ENCODE data around the gene ZNF14.
"Not testable (repeated sequence)": the region's sequence is repeated elsewhere in the genome, so short reads cannot be mapped to it uniquely, and the experiment has no call there.

The ZNF14 gene

GRCh38 chr19:19746286-19747213 lies 13.6 kb upstream of the ZNF14 start:
- no peak for DNase-seq (ENCODE audit: low read depth in 3 of 3)

GRCh38 chr19:19745496-19746285 lies 12.8 kb upstream of the ZNF14 start:
- no peak for DNase-seq (ENCODE audit: low read depth in 3 of 3)

- no peak for DNase-seq (ENCODE audit: low read depth in 3 of 3)
These were observed 11.7 kb upstream of the ZNF14 start for GRCh38 chr19:19744641-19745040.

- DNase-seq (ENCODE audit: low read depth in 3 of 3), result not testable (repeated sequence)
These were observed 11.0 kb upstream of the ZNF14 start for GRCh38 chr19:19743921-19744320.

GRCh38 chr19:19743176-19743575 lies 10.3 kb upstream of the ZNF14 start:
- no peak for DNase-seq (ENCODE audit: low read depth in 3 of 3)

GRCh38 chr19:19742773-19743172 lies 9.9 kb upstream of the ZNF14 start:
- DNase-seq (ENCODE audit: low read depth in 3 of 3), result no peak

GRCh38 chr19:19741184-19741583 lies 8.3 kb upstream of the ZNF14 start:
- no peak for DNase-seq (ENCODE audit: low read depth in 3 of 3)

- DNase-seq (ENCODE audit: low read depth in 3 of 3), result no peak
These were observed 7.8 kb upstream of the ZNF14 start for GRCh38 chr19:19740755-19741154.

GRCh38 chr19:19738564-19738963 lies 5.7 kb upstream of the ZNF14 start:
- no peak for DNase-seq (ENCODE audit: low read depth in 3 of 3)

- no peak for DNase-seq (ENCODE audit: low read depth in 3 of 3)
These were observed 4.8 kb upstream of the ZNF14 start for GRCh38 chr19:19737559-19738332.

GRCh38 chr19:19721896-19722295 lies 11.0 kb downstream of the ZNF14 start:
- no peak for DNase-seq (ENCODE audit: low read depth in 3 of 3)

GRCh38 chr19:19719798-19720197 lies 13.1 kb downstream of the ZNF14 start:
- no peak for DNase-seq (ENCODE audit: low read depth in 3 of 3)

- no peak for DNase-seq (ENCODE audit: low read depth in 3 of 3)
These were observed 20.7 kb downstream of the ZNF14 start for GRCh38 chr19:19711934-19712828.

GRCh38 chr19:19711306-19711933 lies 21.5 kb downstream of the ZNF14 start:
- no peak for DNase-seq (ENCODE audit: low read depth in 3 of 3)

GRCh38 chr19:19710506-19710905 lies 22.4 kb downstream of the ZNF14 start:
- no peak for DNase-seq (ENCODE audit: low read depth in 3 of 3)

- DNase-seq (ENCODE audit: low read depth in 3 of 3), result no peak
These were observed 28.1 kb downstream of the ZNF14 start for GRCh38 chr19:19704836-19705235.

GRCh38 chr19:19700493-19700892 lies 32.4 kb downstream of the ZNF14 start:
- not testable (repeated sequence) for DNase-seq (ENCODE audit: low read depth in 3 of 3)

- no peak for DNase-seq (ENCODE audit: low read depth in 3 of 3)
These were observed 35.3 kb downstream of the ZNF14 start for GRCh38 chr19:19697589-19697988.

- DNase-seq (ENCODE audit: low read depth in 3 of 3), result no peak
These were observed 36.5 kb downstream of the ZNF14 start for GRCh38 chr19:19696386-19696785.

GRCh38 chr19:19691683-19692082 lies 41.2 kb downstream of the ZNF14 start:
- DNase-seq (ENCODE audit: low read depth in 3 of 3), result no peak
